ENCODE results near the gene FKBP4. TPM values are rescaled to one million over a fixed set of nuclear protein-coding genes. Genes with fewer than 3 reads are reported as not detected.

Gene FKBP4
- total RNA-seq, 1 donor from 2014 or later: 68.7 TPM

GRCh38 chr12:2832550-2833127, 37.9 kb downstream of the FKBP4 start:
- no peak overlapping the region for H3K4me2 ChIP-seq (ENCODE audit: low read length)
- no peak overlapping the region for H2AFZ ChIP-seq (ENCODE audit: low read depth, low read length)
- no peaks in the 10 kb centered on the region for H3K9me3 ChIP-seq (ENCODE audit: insufficient read depth, low read depth, low read length)
- H4K20me1 ChIP-seq (ENCODE audit: insufficient read depth, low read length): no peaks in the 10 kb centered on the region
- TF ChIP-seq CTCF (IDR thresholded peaks at IDR 0.05; ENCODE audit: insufficient read depth, low read depth, low read length) (no peak), EZH2 (IDR thresholded peaks at IDR 0.05; ENCODE audit: insufficient read depth, low read length) (no peak)
- peaks cover 15% of the 10 kb centered on the region for H3K36me3 Mint-ChIP-seq (ENCODE audit: low read depth, unreplicated experiment)
- no peak overlapping the region for H3K27ac Mint-ChIP-seq (ENCODE audit: unreplicated experiment)
- H3K79me2 ChIP-seq (ENCODE audit: insufficient read depth, low read length): no peaks in the 10 kb centered on the region
- DNase-seq (ENCODE audit: low read depth): no peak
- H3K27me3 ChIP-seq (ENCODE audit: insufficient read depth, low read length): no peaks in the 10 kb centered on the region
- no peak overlapping the region for H3K9ac ChIP-seq (ENCODE audit: low read length)
- peaks cover 19% of the 10 kb centered on the region for H3K4me1 ChIP-seq (ENCODE audit: insufficient read depth, low read length)
- H3K27me3 Mint-ChIP-seq (ENCODE audit: low read depth, unreplicated experiment): no peaks in the 10 kb centered on the region
- H3K9me3 Mint-ChIP-seq (ENCODE audit: unreplicated experiment): peaks cover 1% of the 10 kb centered on the region
- peaks cover 7% of the 10 kb centered on the region for H3K36me3 ChIP-seq (ENCODE audit: insufficient read depth, low read length)
- peaks cover 12% of the 10 kb centered on the region for H3K4me1 Mint-ChIP-seq (ENCODE audit: low read depth, unreplicated experiment)
- no peak for FAIRE-seq
- no peak overlapping the region for H3K27ac ChIP-seq (ENCODE audit: low read depth, low read length)
- no peak overlapping the region for H3K4me3 ChIP-seq (ENCODE audit: insufficient read depth, low read depth, low read length)
- H3K4me3 Mint-ChIP-seq (ENCODE audit: unreplicated experiment): no peak overlapping the region

DNA sequence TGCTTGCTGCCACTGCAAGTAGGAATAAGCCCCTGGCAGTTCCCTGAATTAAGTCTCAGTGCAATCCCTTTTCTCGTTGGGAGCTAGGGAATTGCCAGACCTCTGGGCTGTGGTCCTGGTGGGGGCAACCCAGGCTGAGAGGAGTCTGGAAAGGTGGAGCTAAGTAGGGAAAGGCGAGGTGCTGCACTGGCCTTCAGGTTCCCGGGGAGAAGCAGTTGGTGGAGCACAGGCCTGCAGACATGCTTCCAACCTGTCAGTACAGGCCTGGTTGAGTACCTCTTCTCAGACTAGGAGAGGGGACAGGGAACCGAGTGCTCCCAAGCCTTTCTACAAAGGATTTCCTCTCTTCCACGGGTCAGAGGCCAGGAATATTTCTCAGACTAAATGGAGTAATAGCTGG, 38.6 kb downstream of the FKBP4 start:
- Mint-ChIP-seq H3K9me3 (ENCODE audit: unreplicated experiment) (peaks cover 1% of the 10 kb centered on the region), H3K36me3 (ENCODE audit: low read depth, unreplicated experiment) (peaks cover 11% of the 10 kb centered on the region), H3K4me1 (ENCODE audit: low read depth, unreplicated experiment) (peaks cover 12% of the 10 kb centered on the region), H3K27ac (ENCODE audit: unreplicated experiment) (no peak overlapping the region), H3K4me3 (ENCODE audit: unreplicated experiment) (no peak overlapping the region), H3K27me3 (ENCODE audit: low read depth, unreplicated experiment) (no peaks in the 10 kb centered on the region)
- Histone ChIP-seq H3K27ac (ENCODE audit: low read depth, low read length) (no peak overlapping the region), H3K9ac (ENCODE audit: low read length) (no peak overlapping the region), H3K79me2 (ENCODE audit: insufficient read depth, low read length) (no peaks in the 10 kb centered on the region), H3K27me3 (ENCODE audit: insufficient read depth, low read length) (no peaks in the 10 kb centered on the region), H2AFZ (ENCODE audit: low read depth, low read length) (no peak overlapping the region), H4K20me1 (ENCODE audit: insufficient read depth, low read length) (no peaks in the 10 kb centered on the region), H3K36me3 (ENCODE audit: insufficient read depth, low read length) (peaks cover 5% of the 10 kb centered on the region), H3K9me3 (ENCODE audit: insufficient read depth, low read depth, low read length) (no peaks in the 10 kb centered on the region), H3K4me2 (ENCODE audit: low read length) (peak overlapping the region; percentile 71), H3K4me1 (ENCODE audit: insufficient read depth, low read length) (peaks cover 19% of the 10 kb centered on the region), H3K4me3 (ENCODE audit: insufficient read depth, low read depth, low read length) (no peak overlapping the region)
- DNase-seq (ENCODE audit: low read depth): no peak
- FAIRE-seq: no peak
- TF ChIP-seq CTCF (IDR thresholded peaks at IDR 0.05; ENCODE audit: insufficient read depth, low read depth, low read length) (no peak), EZH2 (IDR thresholded peaks at IDR 0.05; ENCODE audit: insufficient read depth, low read length) (no peak)

- peak overlapping the region; percentile 71 for H3K4me2 ChIP-seq (ENCODE audit: low read length)
- TF ChIP-seq EZH2 (IDR thresholded peaks at IDR 0.05; ENCODE audit: insufficient read depth, low read length) (no peak), CTCF (IDR thresholded peaks at IDR 0.05; ENCODE audit: insufficient read depth, low read depth, low read length) (no peak)
- H3K4me1 Mint-ChIP-seq (ENCODE audit: low read depth, unreplicated experiment): peaks cover 12% of the 10 kb centered on the region
- H3K27ac ChIP-seq (ENCODE audit: low read depth, low read length): no peak overlapping the region
- no peaks in the 10 kb centered on the region for H3K27me3 Mint-ChIP-seq (ENCODE audit: low read depth, unreplicated experiment)
- no peak overlapping the region for H3K4me3 ChIP-seq (ENCODE audit: insufficient read depth, low read depth, low read length)
- H3K4me1 ChIP-seq (ENCODE audit: insufficient read depth, low read length): peaks cover 19% of the 10 kb centered on the region
- peaks cover 9% of the 10 kb centered on the region for H3K36me3 Mint-ChIP-seq (ENCODE audit: low read depth, unreplicated experiment)
- H3K27me3 ChIP-seq (ENCODE audit: insufficient read depth, low read length): no peaks in the 10 kb centered on the region
- FAIRE-seq (no peak), DNase-seq (ENCODE audit: low read depth) (no peak)
- peaks cover 1% of the 10 kb centered on the region for H3K9me3 Mint-ChIP-seq (ENCODE audit: unreplicated experiment)
- no peak overlapping the region for H3K4me3 Mint-ChIP-seq (ENCODE audit: unreplicated experiment)
- H3K79me2 ChIP-seq (ENCODE audit: insufficient read depth, low read length): no peaks in the 10 kb centered on the region
- H3K36me3 ChIP-seq (ENCODE audit: insufficient read depth, low read length): peaks cover 4% of the 10 kb centered on the region
- no peaks in the 10 kb centered on the region for H3K9me3 ChIP-seq (ENCODE audit: insufficient read depth, low read depth, low read length)
- no peaks in the 10 kb centered on the region for H4K20me1 ChIP-seq (ENCODE audit: insufficient read depth, low read length)
- H2AFZ ChIP-seq (ENCODE audit: low read depth, low read length): no peak overlapping the region
- H3K9ac ChIP-seq (ENCODE audit: low read length): no peak overlapping the region
- H3K27ac Mint-ChIP-seq (ENCODE audit: unreplicated experiment): no peak overlapping the region
These were observed 39.0 kb downstream of the FKBP4 start for GRCh38 chr12:2833810-2834209.

Measured in astrocyte (in vitro differentiated cells and primary cell).